Adrenal gland (tissue), 12 donors: ENCODE measurements around the gene ABCC4. TPM values are rescaled to one million over a fixed set of nuclear protein-coding genes. Genes with fewer than 3 reads are reported as not detected.

Experiments used
- DNase-seq, 7 donors: peaks; one replicate each; pipeline ENCODE4 v3.0.0-alpha.2; 2019 to 2020
- H3K27ac ChIP-seq, 5 donors: fragments of 200-600 bp; sonication (generic) in 4 of 5; 1 replicate in 3 of 5; 2 replicates in 2 of 5; pipeline versions ENCODE4 v1.5.1 to v1.8.0; 2016 to 2020; ENCODE audit warnings: mild to moderate bottlenecking in 1 of 5
- H3K27me3 ChIP-seq: fragments of 200-600 bp; 2 replicates; pipeline ENCODE4 v1.8.0; 2021
- H3K36me3 ChIP-seq, 2 donors: fragments of 200-600 bp; replicated peaks in 1 of 2; 1 replicate in 1 of 2; 2 replicates in 1 of 2; pipeline versions ENCODE4 v1.5.1 to v1.8.0; 2018 to 2022
- H3K4me1 ChIP-seq, 2 donors: fragments of 200-600 bp; replicated peaks in 1 of 2; 1 replicate in 1 of 2; 2 replicates in 1 of 2; pipeline versions ENCODE4 v1.5.1 to v1.8.0; 2018 to 2021
- H3K4me3 ChIP-seq, 4 donors: fragments of 200-600 bp; sonication (generic) in 3 of 4; one replicate each; pipeline ENCODE4 v1.5.1; 2016 to 2018
- H3K9me3 ChIP-seq, 3 donors: fragments of 200-600 bp; sonication (generic) in 1 of 3; replicated peaks in 1 of 3; 1 replicate in 2 of 3; 2 replicates in 1 of 3; pipeline versions ENCODE4 v1.5.1 to v1.8.0; 2016 to 2021
- CTCF ChIP-seq, 6 experiments: fragments of 450-650 bp in 4 of 6; fragments of 200-600 bp in 2 of 6; sonication (generic) in 1 of 6; IDR thresholded peaks; 1 replicate in 5 of 6; 2 replicates in 1 of 6; pipeline versions ENCODE4 v1.5.1 to v1.8.0; 2016 to 2021; ENCODE audit warnings: antibody characterized with exemption in 6 of 6, mild to moderate bottlenecking in 2 of 6, moderate library complexity in 1 of 6
- POLR2A ChIP-seq, 2 donors: fragments of 450-650 bp; IDR thresholded peaks; one replicate each; pipeline ENCODE4 v1.6.1; 2017; ENCODE audit warnings: antibody characterized with exemption in 2 of 2, mild to moderate bottlenecking in 2 of 2, moderate library complexity in 1 of 2
- WGBS, 4 donors: extraction: QIAGEN DNeasy Blood & Tissue Kit in 2 of 4; methylation state at CpG; one replicate each; pipeline versions ENCODE4 v1.1.5 to v1.1.7; 2013 to 2017; 5-methylcytosine and 5-hydroxymethylcytosine counted together
- intact Hi-C, 2 donors: fragments of 100-400 bp; cut with DNase I; formaldehyde crosslinking; loops; one replicate each; pipeline versions ENCODE4 v1.14.1 to v1.15.0; 2022 to 2023
- polyA plus RNA-seq, 3 donors: library from polyadenylated mRNA; stranded (reverse); fragments of 200-250 nt in 2 of 3; fragments of 350-450 nt in 1 of 3; fragmentation: Illumina TruSeq in 1 of 3; extraction: RNeasy Lipid Tissue Mini Kit (QIAGEN cat#74804) in 1 of 3; gene quantifications; one replicate each; pipeline ENCODE4 v1.2.3, GENCODE V29; 2013 to 2014
- total RNA-seq, 9 donors: library from RNA; depleted of rRNA in 4 of 9; stranded (reverse); fragments of >200 nt in 4 of 9; fragments of 120-200 nt in 1 of 9; fragmentation: NEBNext Ultra II Directional in 1 of 9; extraction: Animal tissue kit (Norgen Biotek cat#: 25700) in 1 of 9; gene quantifications; one replicate each; pipeline versions ENCODE4 v1.1.0 to v1.2.4, GENCODE V29; 2013 to 2023
- donor health status: healthy with polysubstance abuse.
- donor health status: Bipolar disorder and iron deficiency.
- donor health status: DM: yes; HTN: yes; CAD: no.
- donor health status: DM: no; HTN: no; CAD: no.
- donor health status: DM: no; HTN: no; CAD: no.
- donor health status: DM: yes; HTN: yes; CAD: no.

The ABCC4 gene
- total and polyA plus RNA-seq, 12 donors: 0.56 to 6.6 (median 3.4) TPM

GRCh38 chr13:95243207-95243606 lies 58.0 kb downstream of the ABCC4 start:
- Histone ChIP-seq H3K36me3 (no peaks in the 10 kb centered on the region), H3K4me1 (peaks cover 0 to 5% of the 10 kb centered on the region in 2 donors), H3K27me3 (no peaks in the 10 kb centered on the region), H3K4me3 (no peak overlapping the region), H3K9me3 (no peaks in the 10 kb centered on the region), H3K27ac (no peak overlapping the region)
- no peak for TF ChIP-seq CTCF (IDR thresholded peaks at IDR 0.05)
- no peak for TF ChIP-seq POLR2A (IDR thresholded peaks at IDR 0.05)
- WGBS, 4 donors: 62 to 73% (median 66%) methylated on average over 5 to 7 of the region's 7 CpGs
- intact Hi-C loops: no loop called here
- DNase-seq: peak in 1 of 7 donors; percentile 8

GRCh38 chr13:95241321-95241720 lies 59.9 kb downstream of the ABCC4 start:
- DNase-seq: no peak
- intact Hi-C loops: no loop called here
- 90 to 100% (median 93%) methylated on average over 1 of the region's 1 CpG for WGBS, 4 donors
- H3K36me3 ChIP-seq: no peaks in the 10 kb centered on the region
- H3K27me3 ChIP-seq: no peaks in the 10 kb centered on the region
- H3K27ac ChIP-seq: no peak overlapping the region
- TF ChIP-seq POLR2A (IDR thresholded peaks at IDR 0.05): no peak
- no peak for TF ChIP-seq CTCF (IDR thresholded peaks at IDR 0.05)
- no peaks in the 10 kb centered on the region for H3K9me3 ChIP-seq
- H3K4me1 ChIP-seq: peaks cover 0 to 2% of the 10 kb centered on the region in 2 donors
- H3K4me3 ChIP-seq: no peak overlapping the region

- no peak overlapping the region for H3K27ac ChIP-seq
- H3K4me1 ChIP-seq: no peaks in the 10 kb centered on the region
- TF ChIP-seq POLR2A (IDR thresholded peaks at IDR 0.05): no peak
- TF ChIP-seq CTCF (IDR thresholded peaks at IDR 0.05): no peak
- intact Hi-C loops: no loop called here
- DNase-seq: no peak
- no peaks in the 10 kb centered on the region for H3K9me3 ChIP-seq
- no peak overlapping the region for H3K4me3 ChIP-seq
- no peaks in the 10 kb centered on the region for H3K36me3 ChIP-seq
- no peaks in the 10 kb centered on the region for H3K27me3 ChIP-seq
- WGBS, 4 donors: 71 to 84% (median 77%) methylated on average over 2 of the region's 2 CpGs
Observed at GRCh38 chr13:95239283-95239682, 62.0 kb downstream of the ABCC4 start.

GRCh38 chr13:95237310-95237870 lies 63.9 kb downstream of the ABCC4 start:
- Histone ChIP-seq H3K9me3 (no peaks in the 10 kb centered on the region), H3K36me3 (no peaks in the 10 kb centered on the region), H3K27ac (no peak overlapping the region), H3K4me3 (no peak overlapping the region), H3K27me3 (no peaks in the 10 kb centered on the region), H3K4me1 (no peaks in the 10 kb centered on the region)
- intact Hi-C loops: no loop called here
- TF ChIP-seq CTCF (IDR thresholded peaks at IDR 0.05): no peak
- no peak for TF ChIP-seq POLR2A (IDR thresholded peaks at IDR 0.05)
- WGBS, 4 donors: 85 to 98% (median 90%) methylated on average over 7 of the region's 7 CpGs
- DNase-seq: no peak
